Body of pancreas (tissue), 4 donors: ENCODE measurements around the gene RPRD1B.

Source experiments
- POLR2A ChIP-seq, 3 donors: fragments of 450-650 bp; IDR thresholded peaks; one replicate each; pipeline ENCODE4 v1.6.1; 2016; ENCODE audit warnings: antibody characterized with exemption in 3 of 3, mild to moderate bottlenecking in 2 of 3
- TF ChIP-seq, protein P1 (sequence below), 7 experiments: fragments of 450-650 bp in 4 of 7; fragments of 200-600 bp in 3 of 7; sonication (generic) in 3 of 7; IDR thresholded peaks; one replicate each; pipeline ENCODE4 v1.5.1; 2016 to 2019; ENCODE audit warnings: antibody characterized with exemption in 7 of 7

GRCh38 chr20:38034108-38034649, 633 bp downstream of the RPRD1B start:
- TF ChIP-seq, protein P1, sequence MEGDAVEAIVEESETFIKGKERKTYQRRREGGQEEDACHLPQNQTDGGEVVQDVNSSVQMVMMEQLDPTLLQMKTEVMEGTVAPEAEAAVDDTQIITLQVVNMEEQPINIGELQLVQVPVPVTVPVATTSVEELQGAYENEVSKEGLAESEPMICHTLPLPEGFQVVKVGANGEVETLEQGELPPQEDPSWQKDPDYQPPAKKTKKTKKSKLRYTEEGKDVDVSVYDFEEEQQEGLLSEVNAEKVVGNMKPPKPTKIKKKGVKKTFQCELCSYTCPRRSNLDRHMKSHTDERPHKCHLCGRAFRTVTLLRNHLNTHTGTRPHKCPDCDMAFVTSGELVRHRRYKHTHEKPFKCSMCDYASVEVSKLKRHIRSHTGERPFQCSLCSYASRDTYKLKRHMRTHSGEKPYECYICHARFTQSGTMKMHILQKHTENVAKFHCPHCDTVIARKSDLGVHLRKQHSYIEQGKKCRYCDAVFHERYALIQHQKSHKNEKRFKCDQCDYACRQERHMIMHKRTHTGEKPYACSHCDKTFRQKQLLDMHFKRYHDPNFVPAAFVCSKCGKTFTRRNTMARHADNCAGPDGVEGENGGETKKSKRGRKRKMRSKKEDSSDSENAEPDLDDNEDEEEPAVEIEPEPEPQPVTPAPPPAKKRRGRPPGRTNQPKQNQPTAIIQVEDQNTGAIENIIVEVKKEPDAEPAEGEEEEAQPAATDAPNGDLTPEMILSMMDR (IDR thresholded peaks at IDR 0.05): no peak
- TF ChIP-seq POLR2A (IDR thresholded peaks at IDR 0.05): no peak
